ENCODE measurements around the gene RHOG.

Gene RHOG

DNA sequence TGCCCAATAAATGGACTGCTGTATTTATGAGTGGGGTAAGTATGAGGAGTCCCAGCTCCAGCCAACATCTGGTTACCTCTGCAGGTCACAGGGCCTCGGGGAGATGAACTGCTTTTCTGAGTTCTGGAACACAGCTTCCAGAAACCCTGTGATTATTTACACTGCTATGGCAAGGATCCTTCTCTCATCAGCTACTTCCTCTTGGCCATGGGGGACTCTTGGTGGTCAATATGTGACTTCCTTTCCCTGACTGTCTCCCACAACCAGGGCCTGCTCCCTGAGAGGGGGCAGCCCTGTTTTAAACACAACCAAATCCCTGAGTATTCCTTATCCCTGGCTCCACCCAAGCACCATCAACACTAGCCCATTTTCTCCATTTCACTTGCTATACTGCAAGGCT lies 10.0 kb downstream of the RHOG start:
- no peak for DNase-seq (ENCODE audit: low spot score)
- TF ChIP-seq, protein P1, sequence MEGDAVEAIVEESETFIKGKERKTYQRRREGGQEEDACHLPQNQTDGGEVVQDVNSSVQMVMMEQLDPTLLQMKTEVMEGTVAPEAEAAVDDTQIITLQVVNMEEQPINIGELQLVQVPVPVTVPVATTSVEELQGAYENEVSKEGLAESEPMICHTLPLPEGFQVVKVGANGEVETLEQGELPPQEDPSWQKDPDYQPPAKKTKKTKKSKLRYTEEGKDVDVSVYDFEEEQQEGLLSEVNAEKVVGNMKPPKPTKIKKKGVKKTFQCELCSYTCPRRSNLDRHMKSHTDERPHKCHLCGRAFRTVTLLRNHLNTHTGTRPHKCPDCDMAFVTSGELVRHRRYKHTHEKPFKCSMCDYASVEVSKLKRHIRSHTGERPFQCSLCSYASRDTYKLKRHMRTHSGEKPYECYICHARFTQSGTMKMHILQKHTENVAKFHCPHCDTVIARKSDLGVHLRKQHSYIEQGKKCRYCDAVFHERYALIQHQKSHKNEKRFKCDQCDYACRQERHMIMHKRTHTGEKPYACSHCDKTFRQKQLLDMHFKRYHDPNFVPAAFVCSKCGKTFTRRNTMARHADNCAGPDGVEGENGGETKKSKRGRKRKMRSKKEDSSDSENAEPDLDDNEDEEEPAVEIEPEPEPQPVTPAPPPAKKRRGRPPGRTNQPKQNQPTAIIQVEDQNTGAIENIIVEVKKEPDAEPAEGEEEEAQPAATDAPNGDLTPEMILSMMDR (IDR thresholded peaks at IDR 0.05; ENCODE audit: borderline replicate concordance, control extremely low read depth, extremely low read depth, insufficient read depth, missing control alignments) = no peak
- in situ Hi-C loops (cut with MboI; ENCODE audit: low sequenced_read_pairs, unreplicated experiment) = no loop called here

DNA sequence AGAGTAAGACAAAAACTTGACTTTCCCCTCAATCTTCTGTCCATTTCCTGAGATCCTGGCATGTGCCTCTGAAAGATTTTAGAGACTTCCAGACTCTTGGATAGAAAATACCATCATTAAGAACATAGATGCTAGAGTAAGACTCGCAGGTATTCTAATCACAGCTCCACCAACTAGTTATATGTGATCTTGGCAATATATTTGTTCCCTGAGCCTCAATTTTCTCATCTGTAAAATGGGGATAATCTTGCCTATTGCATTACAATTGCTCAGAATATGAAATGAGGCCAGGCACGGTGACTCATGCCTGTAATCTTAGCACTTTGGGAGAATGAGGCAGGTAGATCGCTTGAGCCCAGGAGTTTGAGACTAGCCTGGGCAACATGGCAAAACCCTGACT lies 10.7 kb downstream of the RHOG start:
- no peak for DNase-seq (ENCODE audit: low spot score)
- TF ChIP-seq, protein P1 (IDR thresholded peaks at IDR 0.05; ENCODE audit: borderline replicate concordance, control extremely low read depth, extremely low read depth, insufficient read depth, missing control alignments) = no peak
- in situ Hi-C loops (cut with MboI; ENCODE audit: low sequenced_read_pairs, unreplicated experiment) = no loop called here

DNA sequence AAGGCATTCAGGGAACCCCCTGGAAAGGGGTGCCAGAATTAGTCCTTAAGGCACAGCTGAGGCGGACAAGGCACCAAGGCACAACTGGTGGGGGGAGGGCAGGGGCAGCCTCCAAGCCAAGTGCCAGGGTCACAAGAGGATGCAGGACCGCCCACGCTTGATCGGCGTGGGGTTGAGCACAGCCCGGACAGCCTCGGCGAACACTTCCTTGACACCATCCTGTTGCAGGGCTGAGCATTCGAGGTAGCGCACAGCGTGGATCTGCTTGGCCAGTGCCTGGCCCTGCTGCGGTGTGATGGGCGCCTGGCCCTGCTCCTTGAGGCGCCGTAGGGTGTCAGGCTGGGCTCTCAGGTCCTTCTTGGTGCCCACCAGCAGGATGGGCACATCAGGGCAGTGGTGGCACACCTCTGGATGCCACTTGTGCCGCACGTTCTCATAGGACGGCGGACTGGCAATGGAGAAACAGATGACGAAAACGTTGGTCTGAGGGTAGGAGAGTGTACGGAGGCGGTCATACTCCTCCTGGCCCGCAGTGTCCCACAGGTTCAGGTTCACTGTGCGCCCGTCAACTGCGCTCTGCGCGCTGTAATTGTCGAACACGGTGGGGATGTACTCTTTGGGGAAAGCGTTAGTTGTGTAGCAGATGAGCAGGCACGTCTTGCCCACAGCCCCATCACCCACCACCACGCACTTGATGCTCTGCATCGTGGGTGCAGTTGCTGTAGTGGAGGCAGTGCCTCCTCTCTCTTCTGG lies 13.1 kb downstream of the RHOG start:
- in situ Hi-C loops (cut with MboI; ENCODE audit: low sequenced_read_pairs, unreplicated experiment) = no loop called here
- peak; percentile 9 for DNase-seq (ENCODE audit: low spot score)
- TF ChIP-seq, protein P1 (IDR thresholded peaks at IDR 0.05; ENCODE audit: borderline replicate concordance, control extremely low read depth, extremely low read depth, insufficient read depth, missing control alignments) = no peak

DNA sequence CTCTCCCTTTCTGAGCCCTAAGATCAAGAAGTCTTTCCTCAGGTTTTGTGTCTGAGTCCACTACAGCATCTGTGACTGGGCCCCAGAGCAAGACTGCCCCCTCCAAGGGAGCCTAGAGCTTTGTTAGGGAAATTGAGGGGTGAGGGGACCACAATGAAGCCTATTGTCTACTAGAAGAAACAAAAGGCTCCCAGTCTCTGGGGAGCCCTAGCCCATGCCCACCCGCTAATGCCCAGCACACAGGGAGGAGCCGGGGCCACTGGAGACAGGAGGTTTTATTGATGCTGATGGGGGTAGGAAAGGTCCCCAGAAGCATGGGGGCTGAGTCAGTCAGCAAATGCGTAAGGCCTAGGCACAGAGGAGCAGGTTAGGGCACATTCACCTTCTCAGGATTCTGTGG lies 14.0 kb downstream of the RHOG start:
- DNase-seq (ENCODE audit: low spot score) = no peak
- TF ChIP-seq, protein P1 (IDR thresholded peaks at IDR 0.05; ENCODE audit: borderline replicate concordance, control extremely low read depth, extremely low read depth, insufficient read depth, missing control alignments) = no peak
- in situ Hi-C loops (cut with MboI; ENCODE audit: low sequenced_read_pairs, unreplicated experiment) = no loop called here

DNA sequence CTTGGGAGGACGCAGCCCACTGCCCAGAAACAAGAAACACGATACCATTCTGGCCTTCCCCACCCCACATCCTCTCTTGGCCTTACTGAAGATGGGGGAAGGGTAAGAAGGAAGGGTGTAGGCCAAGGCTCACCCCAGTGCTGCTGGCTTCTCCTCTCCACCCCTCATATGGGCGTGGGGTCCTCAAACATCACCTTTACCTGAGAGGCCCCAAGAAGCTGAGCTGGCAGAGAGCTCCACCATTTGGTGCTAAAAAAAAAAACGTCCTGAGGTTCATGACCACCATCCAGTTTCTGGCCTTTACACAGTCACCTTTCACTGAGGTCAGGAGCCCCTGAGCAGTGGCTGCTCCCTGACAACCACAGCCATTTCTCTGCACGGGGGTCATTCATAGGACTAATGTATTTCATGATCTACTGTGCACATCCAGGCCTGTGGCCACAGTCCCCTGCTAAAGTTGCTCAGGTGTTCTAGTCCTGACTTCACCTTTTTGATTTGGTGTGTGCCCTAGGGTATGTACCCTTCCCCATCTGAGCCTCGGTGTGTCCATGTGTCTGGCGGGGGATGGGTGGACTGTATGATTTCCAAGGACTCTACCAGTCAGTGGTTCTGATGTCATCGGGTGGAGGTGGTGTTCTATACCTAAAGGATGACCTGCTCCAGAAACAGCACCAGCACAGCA lies 15.1 kb downstream of the RHOG start:
- TF ChIP-seq, protein P1 (IDR thresholded peaks at IDR 0.05; ENCODE audit: borderline replicate concordance, control extremely low read depth, extremely low read depth, insufficient read depth, missing control alignments) = no peak
- in situ Hi-C loops (cut with MboI; ENCODE audit: low sequenced_read_pairs, unreplicated experiment) = no loop called here
- DNase-seq (ENCODE audit: low spot score) = no peak

DNA sequence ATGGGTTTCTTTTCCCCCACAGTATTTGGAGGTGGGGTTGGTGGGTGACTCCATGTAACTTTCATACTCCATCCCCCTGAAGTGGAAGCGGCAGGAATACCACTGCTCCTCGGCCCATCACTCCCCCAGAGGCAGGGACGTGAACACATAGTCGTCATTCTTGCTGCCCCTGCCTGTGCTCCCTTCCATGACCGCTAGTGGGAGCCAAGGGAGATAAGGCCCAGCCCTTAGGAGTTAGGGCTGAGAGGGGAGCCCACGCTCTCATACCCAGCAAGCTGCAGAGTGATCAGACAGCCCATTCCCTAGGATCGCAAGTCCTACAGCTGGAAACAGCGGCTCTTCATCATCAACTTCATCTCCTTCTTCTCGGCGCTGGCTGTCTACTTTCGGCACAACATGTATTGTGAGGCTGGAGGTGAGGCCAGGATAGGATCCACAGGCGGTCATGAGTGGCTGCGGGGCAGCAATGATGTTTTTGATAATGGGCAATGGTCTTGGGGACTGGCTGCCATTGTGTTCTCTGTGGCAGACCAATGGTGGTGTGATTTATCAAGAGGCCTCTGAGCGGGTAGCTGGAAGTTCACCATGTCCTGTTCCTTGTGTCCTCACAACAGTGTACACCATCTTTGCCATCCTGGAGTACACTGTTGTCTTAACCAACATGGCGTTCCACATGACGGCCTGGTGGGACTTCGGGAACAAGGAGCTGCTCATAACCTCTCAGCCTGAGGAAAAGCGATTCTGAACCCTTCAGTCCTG lies 15.9 kb downstream of the RHOG start:
- DNase-seq (ENCODE audit: low spot score) = peak; percentile 86
- TF ChIP-seq, protein P1 (IDR thresholded peaks at IDR 0.05; ENCODE audit: borderline replicate concordance, control extremely low read depth, extremely low read depth, insufficient read depth, missing control alignments) = peak; percentile 88
- in situ Hi-C loops (cut with MboI; ENCODE audit: low sequenced_read_pairs, unreplicated experiment) = no loop called here
